HCT116 (cell line): ENCODE results near the gene PRCC.

ENCODE experiments used
- ATF3 ChIP-seq: IDR thresholded peaks from 2 replicates; pipeline ENCODE4 v1.6.1; 2012
- CTCF ChIP-seq, 3 experiments: fragments of 200-600 bp in 1 of 3; sonication (generic) in 1 of 3; IDR thresholded peaks in 2 of 3; conservative IDR thresholded peaks in 1 of 3; 2 replicates each; pipeline ENCODE4 v1.5.1; 2012 to 2017; ENCODE audit warnings: low read depth in 2 of 3, low read length in 2 of 3, antibody characterized with exemption in 1 of 3, borderline replicate concordance in 1 of 3, control low read depth in 1 of 3, mild to moderate bottlenecking in 1 of 3, mixed read lengths in 1 of 3, mixed run types in 1 of 3, moderate library complexity in 1 of 3; ENCODE audit not compliant: insufficient read depth in 1 of 3
- ELF1 ChIP-seq: IDR thresholded peaks from 2 replicates; pipeline ENCODE4 v1.6.1; 2012; ENCODE audit warnings: low read depth, borderline replicate concordance
- EZH2 ChIP-seq: fragments of 200-600 bp; sonication (generic); IDR thresholded peaks from 2 replicates; pipeline ENCODE4 v1.6.1; 2017; ENCODE audit warnings: antibody characterized with exemption, mixed run types
- EZH2phosphoT487 ChIP-seq: fragments of 200-600 bp; IDR thresholded peaks from 2 replicates; pipeline ENCODE4 v1.6.1; 2018; ENCODE audit warnings: antibody characterized with exemption, borderline replicate concordance
- JUND ChIP-seq: IDR thresholded peaks from 2 replicates; pipeline ENCODE4 v1.6.1; 2012
- MAX ChIP-seq: IDR thresholded peaks from 2 replicates; pipeline ENCODE4 v1.6.1; 2012
- POLR2A ChIP-seq: IDR thresholded peaks from 2 replicates; pipeline ENCODE4 v1.7.0; 2011; ENCODE audit warnings: borderline replicate concordance; ENCODE audit not compliant: insufficient read depth, insufficient read length; ENCODE audit errors: extremely low read depth
- POLR2AphosphoS5 ChIP-seq: IDR thresholded peaks from 2 replicates; pipeline ENCODE4 v1.6.1; 2011; ENCODE audit warnings: mild to moderate bottlenecking, low read depth, low read length, moderate library complexity
- RAD21 ChIP-seq: IDR thresholded peaks from 2 replicates; pipeline ENCODE4 v1.6.1; 2012; ENCODE audit warnings: low read depth, mild to moderate bottlenecking
- SIN3A ChIP-seq: IDR thresholded peaks from 2 replicates; pipeline ENCODE4 v1.6.1; 2012; ENCODE audit warnings: low read depth
- TCF7L2 ChIP-seq: IDR thresholded peaks from 2 replicates; pipeline ENCODE4 v1.7.0; 2011; ENCODE audit warnings: borderline replicate concordance, inconsistent platforms; ENCODE audit not compliant: insufficient read depth, insufficient read length; ENCODE audit errors: extremely low read depth
- YY1 ChIP-seq: IDR thresholded peaks from 2 replicates; pipeline ENCODE4 v1.6.1; 2011; ENCODE audit warnings: low read length, low read depth, moderate library complexity, mild to moderate bottlenecking; ENCODE audit not compliant: insufficient replicate concordance; ENCODE audit errors: extremely low read depth
- ZBTB33 ChIP-seq: IDR thresholded peaks from 2 replicates; pipeline ENCODE4 v1.6.1; 2011; ENCODE audit warnings: mild to moderate bottlenecking, low read length, moderate library complexity; ENCODE audit not compliant: insufficient replicate concordance; ENCODE audit errors: extremely low read depth

- TF ChIP-seq MAX (no peak), CTCF (IDR thresholded peaks at IDR 0.05 in 2 of 3, conservative IDR thresholded peaks at IDR 0.05 in 1 of 3; ENCODE audit: borderline replicate concordance in 1 of 3, insufficient read depth in 1 of 3, low read depth in 2 of 3, low read length in 2 of 3) (no peak), POLR2A (no peak), EZH2phosphoT487 (no peak), ATF3 (no peak), ZBTB33 (no peak), SIN3A (no peak), ELF1 (no peak), EZH2 (no peak), POLR2AphosphoS5 (no peak), TCF7L2 (no peak), YY1 (no peak), RAD21 (no peak), JUND (no peak)
Observed at GRCh38 chr1:156727492-156727891, 39.8 kb upstream of the PRCC start.
